Nephron progenitor cell (in vitro differentiated cells): ENCODE results near the gene SMYD4.
"Not testable (repeated sequence)": the region's sequence is repeated elsewhere in the genome, so short reads cannot be mapped to it uniquely, and the experiment has no call there.

Source experiments
- DNase-seq: peaks from one replicate; pipeline ENCODE4 v3.0.0; 2021
- H3K27ac Mint-ChIP-seq: 2 replicates; pipeline ENCODE4 v1.8.0; 2021; ENCODE audit warnings: mild to moderate bottlenecking, moderate library complexity, mixed read lengths
- H3K27me3 Mint-ChIP-seq: 2 replicates; pipeline ENCODE4 v1.8.0; 2021; ENCODE audit warnings: mild to moderate bottlenecking, low read depth, mixed read lengths; ENCODE audit not compliant: poor library complexity
- H3K36me3 Mint-ChIP-seq: 2 replicates; pipeline ENCODE4 v1.8.0; 2021; ENCODE audit warnings: low read depth, mixed read lengths
- H3K4me1 Mint-ChIP-seq: 2 replicates; pipeline ENCODE4 v1.8.0; 2021; ENCODE audit warnings: mixed read lengths
- H3K4me3 Mint-ChIP-seq: 2 replicates; pipeline ENCODE4 v1.8.0; 2021; ENCODE audit warnings: mild to moderate bottlenecking, moderate library complexity, mixed read lengths
- H3K9me3 Mint-ChIP-seq: 2 replicates; pipeline ENCODE4 v1.8.0; 2021; ENCODE audit warnings: mild to moderate bottlenecking, moderate library complexity, mixed read lengths
- TF ChIP-seq, protein P1 (sequence below): fragments of 200-600 bp; sonication (generic); IDR thresholded peaks from 2 replicates; pipeline ENCODE4 v1.5.0; 2021; ENCODE audit warnings: antibody characterized with exemption

SMYD4 gene

DNA sequence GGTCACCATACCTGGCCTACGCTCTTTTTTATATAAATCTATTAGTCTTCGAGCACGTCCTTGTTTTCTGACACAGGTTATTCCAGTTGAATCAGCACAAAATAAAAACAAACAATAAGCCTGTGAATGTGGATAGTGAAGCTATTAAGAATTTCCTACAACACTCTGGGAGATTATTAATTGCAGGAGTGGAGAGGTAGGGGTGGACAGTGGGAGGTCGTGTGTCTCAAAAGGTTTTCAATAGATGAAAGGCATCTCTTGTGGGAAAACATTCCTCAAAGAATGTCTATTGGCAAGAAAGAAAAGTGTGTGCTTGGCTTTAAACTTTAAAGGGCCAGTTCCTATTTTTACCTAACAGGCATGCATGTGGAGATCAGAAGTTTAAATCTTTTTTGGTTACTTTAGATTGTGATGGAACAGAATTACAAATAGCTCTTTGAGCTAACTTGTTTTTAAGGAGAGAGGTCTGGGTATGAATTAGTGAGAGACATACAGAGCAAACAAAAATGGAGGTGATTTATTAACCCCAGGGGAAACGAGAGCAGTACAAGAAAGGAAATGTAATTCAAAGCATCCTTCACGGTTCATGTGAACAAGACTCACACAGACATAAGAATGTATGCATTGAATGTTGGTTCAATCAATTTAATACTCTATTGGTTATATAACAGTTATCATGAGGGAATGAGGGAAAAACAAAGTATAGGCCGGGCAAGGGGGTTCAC lies 9.0 kb downstream of the SMYD4 start:
- H3K9me3 Mint-ChIP-seq = peaks cover 3% of the 10 kb centered on the region
- no peaks in the 10 kb centered on the region for H3K27me3 Mint-ChIP-seq
- peak overlapping the region; percentile 18 for H3K27ac Mint-ChIP-seq
- H3K36me3 Mint-ChIP-seq = peaks cover 57% of the 10 kb centered on the region
- TF ChIP-seq, protein P1, sequence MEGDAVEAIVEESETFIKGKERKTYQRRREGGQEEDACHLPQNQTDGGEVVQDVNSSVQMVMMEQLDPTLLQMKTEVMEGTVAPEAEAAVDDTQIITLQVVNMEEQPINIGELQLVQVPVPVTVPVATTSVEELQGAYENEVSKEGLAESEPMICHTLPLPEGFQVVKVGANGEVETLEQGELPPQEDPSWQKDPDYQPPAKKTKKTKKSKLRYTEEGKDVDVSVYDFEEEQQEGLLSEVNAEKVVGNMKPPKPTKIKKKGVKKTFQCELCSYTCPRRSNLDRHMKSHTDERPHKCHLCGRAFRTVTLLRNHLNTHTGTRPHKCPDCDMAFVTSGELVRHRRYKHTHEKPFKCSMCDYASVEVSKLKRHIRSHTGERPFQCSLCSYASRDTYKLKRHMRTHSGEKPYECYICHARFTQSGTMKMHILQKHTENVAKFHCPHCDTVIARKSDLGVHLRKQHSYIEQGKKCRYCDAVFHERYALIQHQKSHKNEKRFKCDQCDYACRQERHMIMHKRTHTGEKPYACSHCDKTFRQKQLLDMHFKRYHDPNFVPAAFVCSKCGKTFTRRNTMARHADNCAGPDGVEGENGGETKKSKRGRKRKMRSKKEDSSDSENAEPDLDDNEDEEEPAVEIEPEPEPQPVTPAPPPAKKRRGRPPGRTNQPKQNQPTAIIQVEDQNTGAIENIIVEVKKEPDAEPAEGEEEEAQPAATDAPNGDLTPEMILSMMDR = no peak
- H3K4me1 Mint-ChIP-seq = peaks cover 11% of the 10 kb centered on the region
- no peak overlapping the region for H3K4me3 Mint-ChIP-seq
- no peak for DNase-seq

DNA sequence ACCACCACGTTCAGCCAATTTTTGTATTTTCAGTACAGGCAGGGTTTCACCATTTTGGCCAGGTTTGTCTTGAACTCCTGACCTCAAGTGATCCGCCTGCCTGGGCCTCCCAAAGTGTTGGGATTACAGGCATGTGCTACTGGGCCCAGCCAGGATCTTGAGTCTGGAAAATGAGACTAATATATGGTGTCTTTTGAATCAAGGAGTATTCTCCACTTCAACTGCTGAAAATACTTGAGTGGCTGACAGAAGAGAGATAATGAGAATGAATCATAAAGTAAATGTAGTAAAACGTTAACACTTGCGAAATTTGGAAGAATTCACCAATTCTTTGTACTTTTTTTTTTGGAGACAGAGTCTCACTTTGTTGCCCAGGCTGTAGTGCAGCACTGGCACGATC lies 16.6 kb downstream of the SMYD4 start:
- DNase-seq = no peak
- no peaks in the 10 kb centered on the region for H3K27me3 Mint-ChIP-seq
- peaks cover 33% of the 10 kb centered on the region for H3K36me3 Mint-ChIP-seq
- H3K27ac Mint-ChIP-seq = no peak overlapping the region
- H3K9me3 Mint-ChIP-seq = peaks cover 2% of the 10 kb centered on the region
- no peaks in the 10 kb centered on the region for H3K4me1 Mint-ChIP-seq
- H3K4me3 Mint-ChIP-seq = no peak overlapping the region
- TF ChIP-seq, protein P1 = no peak

DNA sequence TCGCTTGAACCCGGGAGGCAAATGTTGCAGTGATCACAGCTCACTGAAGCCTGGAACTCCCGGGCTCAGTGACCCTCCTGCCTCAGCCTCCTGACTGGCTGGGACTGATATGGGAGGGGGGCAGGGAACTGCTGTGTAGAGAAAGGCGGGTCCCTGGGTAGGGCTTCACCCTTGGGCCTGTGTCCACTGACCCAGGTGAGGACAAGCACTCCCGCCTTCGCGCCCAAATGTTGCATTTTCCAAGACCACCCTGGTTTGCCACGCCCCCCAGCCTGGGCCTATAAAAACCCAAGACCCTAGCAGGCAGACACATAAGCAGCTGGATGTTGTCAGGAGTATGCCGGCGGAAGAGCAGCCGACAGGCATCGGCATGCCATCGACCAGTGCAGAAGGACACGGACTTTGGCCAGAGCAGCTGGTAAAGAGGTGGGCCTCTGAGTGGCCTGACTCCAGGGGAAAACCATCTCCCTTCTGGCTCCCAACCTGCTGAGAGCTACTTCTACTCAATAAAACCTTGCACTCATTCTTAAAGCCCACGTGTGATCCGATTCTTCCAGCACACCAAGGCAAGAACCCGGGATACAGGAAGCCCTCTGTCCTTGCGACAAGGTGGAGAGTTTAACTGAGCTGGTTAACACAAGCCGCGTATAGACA lies 19.1 kb downstream of the SMYD4 start:
- Mint-ChIP-seq H3K9me3 (no peaks in the 10 kb centered on the region), H3K27me3 (no peaks in the 10 kb centered on the region), H3K36me3 (peaks cover 21% of the 10 kb centered on the region), H3K4me3 (no peak overlapping the region), H3K4me1 (no peaks in the 10 kb centered on the region), H3K27ac (no peak overlapping the region)
- no peak for DNase-seq
- TF ChIP-seq, protein P1 = no peak

DNA sequence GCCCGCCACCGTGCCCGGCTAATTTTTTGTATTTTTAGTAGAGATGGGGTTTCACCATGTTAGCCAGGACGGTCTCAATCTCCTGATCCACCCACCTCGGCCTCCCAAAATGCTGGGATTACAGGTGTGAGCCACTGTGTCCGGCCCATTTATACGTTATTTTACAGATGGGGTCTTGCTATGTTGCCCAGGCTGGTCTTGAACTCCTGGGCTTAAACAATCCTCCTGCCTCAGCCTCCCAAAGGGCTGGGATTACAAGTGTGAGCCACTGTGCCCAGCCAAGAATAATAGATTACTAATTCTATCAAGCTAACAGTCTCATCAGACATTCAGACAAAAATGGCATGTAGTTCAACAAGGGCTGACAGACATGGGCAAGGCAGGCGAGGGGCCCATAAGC lies 19.9 kb downstream of the SMYD4 start:
- H3K9me3 Mint-ChIP-seq, H3K4me1 Mint-ChIP-seq, H3K27me3 Mint-ChIP-seq, H3K4me3 Mint-ChIP-seq, DNase-seq: not testable (repeated sequence)
- Mint-ChIP-seq H3K36me3 (peaks cover 21% of the 10 kb centered on the region), H3K27ac (peak overlapping the region; percentile 53)

DNA sequence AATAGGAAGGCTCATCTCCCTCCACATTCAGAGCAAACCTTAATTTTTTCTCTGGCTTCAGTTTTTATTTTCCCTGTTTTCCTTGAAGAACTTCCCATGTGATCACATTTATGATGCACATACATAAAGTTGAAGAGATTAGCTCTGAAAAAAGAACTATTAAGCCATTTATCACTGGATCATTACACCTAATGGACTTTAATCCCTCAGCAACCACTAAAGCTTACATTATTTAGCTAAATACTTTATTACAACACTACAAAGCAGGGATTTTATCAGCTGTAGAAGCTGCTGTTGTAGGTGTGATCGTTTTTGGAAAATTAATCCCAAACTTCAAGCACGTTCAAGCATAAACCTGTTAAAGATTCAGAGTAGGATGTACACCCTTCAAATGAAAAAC lies 21.1 kb downstream of the SMYD4 start:
- TF ChIP-seq, protein P1 = no peak
- Mint-ChIP-seq H3K36me3 (peaks cover 28% of the 10 kb centered on the region), H3K27me3 (no peaks in the 10 kb centered on the region), H3K4me3 (no peak overlapping the region), H3K9me3 (no peaks in the 10 kb centered on the region), H3K27ac (no peak overlapping the region), H3K4me1 (no peaks in the 10 kb centered on the region)
- DNase-seq = no peak

DNA sequence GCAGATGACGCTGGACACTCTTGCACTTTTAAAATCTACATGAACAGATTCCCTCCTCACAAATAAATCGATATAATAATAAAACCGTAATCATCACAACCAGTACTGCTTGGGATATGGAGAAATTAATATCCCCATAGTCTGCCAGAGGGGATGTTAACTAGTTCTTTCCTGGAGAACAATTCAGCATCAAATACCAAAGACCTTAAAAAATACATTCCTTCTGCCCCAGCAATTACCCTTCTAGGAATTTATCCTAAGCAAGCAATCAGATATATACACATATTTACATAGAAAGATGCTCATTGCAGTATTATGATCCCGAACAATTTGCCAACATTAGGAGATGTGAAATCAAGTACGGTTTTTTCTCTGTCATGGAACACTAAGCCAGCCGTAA lies 21.8 kb downstream of the SMYD4 start:
- Mint-ChIP-seq H3K27me3 (no peaks in the 10 kb centered on the region), H3K36me3 (peaks cover 35% of the 10 kb centered on the region)
- TF ChIP-seq, protein P1 = no peak

More for the DNA sequence above, 21.8 kb downstream of the SMYD4 start:
- no peaks in the 10 kb centered on the region for H3K9me3 Mint-ChIP-seq
- H3K27ac Mint-ChIP-seq = no peak overlapping the region
- no peaks in the 10 kb centered on the region for H3K4me1 Mint-ChIP-seq
- no peak for DNase-seq
- no peak overlapping the region for H3K4me3 Mint-ChIP-seq
